GM12878 (cell line): ENCODE measurements around the gene ME2. TPM values are rescaled to one million over a fixed set of nuclear protein-coding genes. Genes with fewer than 3 reads are reported as not detected.

Experiments
- ATAC-seq: fragments of 200-7000 bp; cut with Tn5 transposase; 3 replicates; pipeline ENCODE4 v1.9.1; 2020; ENCODE audit warnings: mild to moderate bottlenecking, moderate library complexity
- BruUV-seq: library from RNA; stranded (reverse); fragments of 400-500 nt; replicated peaks from 2 replicates; lab custom pipeline; 2021; lab: Mats Ljungman, UMichigan
- CTCF ChIA-PET: fragments of 300-600 bp; sonication (Branson Sonifier 250); formaldehyde crosslinking; extraction: SDS; loops from one replicate; lab custom pipeline; 2021; ENCODE audit warnings: inconsistent platforms; lab: Yijun Ruan, JAX
- POLR2A ChIA-PET: fragments of 350-600 bp; formaldehyde crosslinking; extraction: SDS; loops from one replicate; lab custom pipeline; 2021; ENCODE audit warnings: inconsistent platforms; lab: Charles Lee
- RAD21 ChIA-PET: fragments of 300-600 bp; sonication (Branson Sonifier 250); formaldehyde crosslinking; loops from one replicate; lab custom pipeline; 2023; ENCODE audit warnings: antibody characterized with exemption; ENCODE audit not compliant: unreplicated experiment; lab: Charles Lee
- SMC1A ChIA-PET: fragments of 300-600 bp; sonication (Branson Sonifier 250); formaldehyde crosslinking; loops from one replicate; lab custom pipeline; 2023; ENCODE audit not compliant: unreplicated experiment, uncharacterized antibody; lab: Charles Lee
- DNase-seq: peaks from one replicate; pipeline ENCODE4 v3.0.0-alpha.2; 2011; ENCODE audit warnings: low read depth, low spot score
- FAIRE-seq: peaks from 3 replicates; lab custom pipeline; 2011; peaks lifted over from hg19 to GRCh38; lab: Jason Lieb, UNC
- H2AFZ ChIP-seq: 2 replicates; pipeline ENCODE4 v1.6.0; 2011; ENCODE audit warnings: low read depth, low read length, control low read depth; ENCODE audit not compliant: control insufficient read depth
- H3K27ac ChIP-seq: 2 replicates; pipeline ENCODE4 v1.5.1; 2011; ENCODE audit warnings: control low read depth; ENCODE audit not compliant: control insufficient read depth, insufficient read depth
- H3K27me3 ChIP-seq, 2 experiments: replicated peaks in 1 of 2; 2 replicates each; pipeline versions ENCODE4 v1.6.0 to v1.6.1; 2011; ENCODE audit warnings: low read length in 1 of 2; ENCODE audit not compliant: control insufficient read depth in 2 of 2, insufficient read depth in 2 of 2
- H3K36me3 ChIP-seq, 2 experiments: 2 replicates each; pipeline ENCODE4 v1.5.1; 2011; ENCODE audit warnings: low read length in 1 of 2; ENCODE audit not compliant: control insufficient read depth in 2 of 2, insufficient read depth in 2 of 2
- H3K4me1 ChIP-seq: 2 replicates; pipeline ENCODE4 v1.6.1; 2011; ENCODE audit warnings: mild to moderate bottlenecking, low read length, moderate library complexity, mixed read lengths; ENCODE audit not compliant: control insufficient read depth, insufficient read depth
- H3K4me2 ChIP-seq: 2 replicates; pipeline ENCODE4 v1.6.0; 2011; ENCODE audit warnings: control low read depth; ENCODE audit not compliant: control insufficient read depth, insufficient read depth
- H3K4me3 ChIP-seq: fragments of 200-600 bp; sonication (generic); 2 replicates; pipeline ENCODE4 v1.5.1; 2016
- H3K79me2 ChIP-seq: 2 replicates; pipeline ENCODE4 v1.6.0; 2011; ENCODE audit warnings: low read length; ENCODE audit not compliant: control insufficient read depth, insufficient read depth
- H3K9ac ChIP-seq: 2 replicates; pipeline ENCODE4 v1.8.0; 2011; ENCODE audit warnings: low read length, control low read depth, mixed read lengths; ENCODE audit not compliant: control insufficient read depth, insufficient read depth
- H3K9me3 ChIP-seq: replicated peaks from 3 replicates; pipeline ENCODE4 v1.5.1; 2011; ENCODE audit warnings: mild to moderate bottlenecking, low read length; ENCODE audit not compliant: control insufficient read depth, insufficient read depth
- H4K20me1 ChIP-seq: 2 replicates; pipeline ENCODE4 v1.6.0; 2011; ENCODE audit not compliant: control insufficient read depth, insufficient read depth
- BRCA1 ChIP-seq: IDR thresholded peaks from 2 replicates; pipeline ENCODE4 v1.6.1; 2011; ENCODE audit warnings: low read depth, low read length, improper control_type of control experiment
- CBX5 ChIP-seq: sonication (generic); IDR thresholded peaks from 2 replicates; pipeline ENCODE4 v1.6.1; 2016; ENCODE audit warnings: low read depth, moderate library complexity, mild to moderate bottlenecking, inconsistent platforms
- NFYA ChIP-seq: IDR thresholded peaks from 2 replicates; pipeline ENCODE4 v1.6.1; 2011; ENCODE audit warnings: low read depth, mild to moderate bottlenecking, low read length, improper control_type of control experiment, borderline replicate concordance
- WGBS: methylation state at CpG from one replicate; pipeline ENCODE4 v1.1.6; 2016; ENCODE audit warnings: low lambda C conversion rate; ENCODE audit not compliant: insufficient replicate concordance, insufficient coverage; ENCODE audit errors: missing lambda C conversion rate; 5-methylcytosine and 5-hydroxymethylcytosine counted together
- in situ Hi-C: fragments of 300-500 bp; cut with MboI; formaldehyde crosslinking; loops from 9 replicates; pipeline ENCODE4 v1.14.3; 2018; ENCODE audit warnings: mixed read lengths
- intact Hi-C: fragments of 100-400 bp; cut with micrococcal nuclease; formaldehyde crosslinking; loops from one replicate; pipeline ENCODE4 v1.14.2; 2022; ENCODE audit not compliant: unreplicated experiment
- polyA plus RNA-seq, 11 experiments: library from polyadenylated mRNA; depleted of rRNA in 4 of 11; unstranded in 6 of 11; stranded (reverse) in 5 of 11; fragments of >200 nt; fragmentation: Nextera tagmentation in 4 of 11; fragmentation: Illumina TruSeq in 1 of 11; extraction: Ambion mirVana in 4 of 11; extraction: Trizol in 1 of 11; gene quantifications; 1 replicate in 1 of 11; 2 replicates in 10 of 11; pipeline versions ENCODE4 v1.2.1 to v1.2.3, GENCODE V29; 2011 to 2016; ENCODE audit warnings: inconsistent platforms in 2 of 11, missing spikeins in 2 of 11, low read depth in 1 of 11
- total RNA-seq, 4 experiments: library from RNA; depleted of rRNA in 3 of 4; stranded (reverse); fragments of >200 nt in 3 of 4; fragmentation: Illumina TruSeq in 1 of 4; extraction: Trizol in 1 of 4; gene quantifications; 2 replicates each; pipeline versions ENCODE4 v1.2.1 to v1.2.3, GENCODE V29; 2013 to 2021

The ME2 gene
- total and polyA plus RNA-seq, 10 of the 15 experiments (the other 5 are each of a cell fraction or from before 2014, with no cell fraction given), result 41.3 to 155 (median 133) TPM

GRCh38 chr18:50973367-50974126 is 94.6 kb downstream of the ME2 start (continued):
- no peak for TF ChIP-seq NFYA

- CTCF ChIA-PET, result no interaction called here
- H3K79me2 ChIP-seq, result no peaks in the 10 kb centered on the region
- no peak overlapping the region for H2AFZ ChIP-seq
- SMC1A ChIA-PET, result no interaction called here
- ATAC-seq (no peak), DNase-seq (no peak), FAIRE-seq (no peak)
- intact Hi-C loops, result no loop called here
- H3K9ac ChIP-seq, result no peak overlapping the region
- peaks cover 0 to 11% of the 10 kb centered on the region in 2 experiments; a peak in 3 of 4 replicates for H3K36me3 ChIP-seq
- 0 out of 2 replicates have a peak, but pooled peaks cover 2% of the 10 kb centered on the region for H4K20me1 ChIP-seq
- POLR2A ChIA-PET, result no interaction called here
- in situ Hi-C loops, result no loop called here
- peak; percentile 97 for TF ChIP-seq CBX5
- no peak for TF ChIP-seq BRCA1
- H3K4me1 ChIP-seq, result no peaks in the 10 kb centered on the region; the same call in 1 of the 2 replicates
- no TSS peak for BruUV-seq
- H3K4me3 ChIP-seq, result no peak overlapping the region
- 78% methylated on average over 5 of the region's 5 CpGs for WGBS
- H3K27ac ChIP-seq, result no peak overlapping the region
- no peaks in the 10 kb centered on the region for H3K27me3 ChIP-seq
- peaks cover 13% of the 10 kb centered on the region; the same call in 2 of the 3 replicates for H3K9me3 ChIP-seq
- no peak overlapping the region for H3K4me2 ChIP-seq
- RAD21 ChIA-PET, result no interaction called here
These were observed 98.3 kb downstream of the ME2 start for GRCh38 chr18:50977037-50977760.
